ENCODE measurements around the gene DDX39A.
"Not testable (repeated sequence)": the region's sequence is repeated elsewhere in the genome, so short reads cannot be mapped to it uniquely, and the experiment has no call there.

The DDX39A gene

GRCh38 chr19:14419106-14419813, at the start of gene DDX39A:
DDX39A (minus strand) TSS chr19:14419341; CDS start chr19:14413220, 6,121 bp downstream.
- H3K36me3 Mint-ChIP-seq (ENCODE audit: low read depth), result peaks cover 36% of the 10 kb centered on the region
- ATAC-seq (peak; percentile 92), DNase-seq (peak; percentile 93)
- H3K9me3 Mint-ChIP-seq, result peaks cover 5% of the 10 kb centered on the region
- H3K27me3 Mint-ChIP-seq, result peaks cover 2% of the 10 kb centered on the region
- H3K4me3 Mint-ChIP-seq, result peak within 1 kb of the TSS; percentile 90
- peak within 1 kb of the TSS; percentile 95 for H3K27ac Mint-ChIP-seq
- H3K4me1 Mint-ChIP-seq, result peaks cover 39% of the 10 kb centered on the region

- Mint-ChIP-seq H3K36me3 (ENCODE audit: low read depth) (peaks cover 9% of the 10 kb centered on the region), H3K27ac (no peak overlapping the region), H3K27me3 (peaks cover 3% of the 10 kb centered on the region), H3K9me3 (no peaks in the 10 kb centered on the region), H3K4me3 (no peak overlapping the region), H3K4me1 (peaks cover 5% of the 10 kb centered on the region)
- DNase-seq (no peak), ATAC-seq (no peak)
Observed at GRCh38 chr19:14467816-14468215, 48.7 kb upstream of the DDX39A start.

- Mint-ChIP-seq H3K9me3 (no peaks in the 10 kb centered on the region), H3K4me1 (peaks cover 4% of the 10 kb centered on the region), H3K27ac (no peak overlapping the region), H3K4me3 (no peak overlapping the region), H3K27me3 (no peaks in the 10 kb centered on the region), H3K36me3 (ENCODE audit: low read depth) (peaks cover 13% of the 10 kb centered on the region)
- no peak for ATAC-seq
- no peak for DNase-seq
Observed at GRCh38 chr19:14467391-14467790, 48.2 kb upstream of the DDX39A start.

- H3K4me1 Mint-ChIP-seq, result peaks cover 5% of the 10 kb centered on the region
- H3K27ac Mint-ChIP-seq, result no peak overlapping the region
- DNase-seq (no peak), ATAC-seq (no peak)
- no peaks in the 10 kb centered on the region for H3K9me3 Mint-ChIP-seq
- H3K27me3 Mint-ChIP-seq, result no peaks in the 10 kb centered on the region
- H3K36me3 Mint-ChIP-seq (ENCODE audit: low read depth), result peaks cover 27% of the 10 kb centered on the region
- no peak overlapping the region for H3K4me3 Mint-ChIP-seq
Observed at GRCh38 chr19:14463747-14464146, 44.6 kb upstream of the DDX39A start.

- H3K27me3 Mint-ChIP-seq, DNase-seq, H3K27ac Mint-ChIP-seq, H3K9me3 Mint-ChIP-seq, ATAC-seq, H3K4me3 Mint-ChIP-seq, H3K4me1 Mint-ChIP-seq: not testable (repeated sequence)
- H3K36me3 Mint-ChIP-seq (ENCODE audit: low read depth), result peaks cover 25% of the 10 kb centered on the region
Observed at GRCh38 chr19:14462401-14462800, 43.3 kb upstream of the DDX39A start.

- no peak for DNase-seq
- Mint-ChIP-seq H3K9me3 (no peaks in the 10 kb centered on the region), H3K27me3 (no peaks in the 10 kb centered on the region), H3K27ac (no peak overlapping the region), H3K36me3 (ENCODE audit: low read depth) (peaks cover 25% of the 10 kb centered on the region), H3K4me3 (no peak overlapping the region), H3K4me1 (peaks cover 5% of the 10 kb centered on the region)
- ATAC-seq, result no peak
Observed at GRCh38 chr19:14460935-14461334, 41.8 kb upstream of the DDX39A start.

- DNase-seq (no peak), ATAC-seq (peak; percentile 87)
- peaks cover 5% of the 10 kb centered on the region for H3K4me1 Mint-ChIP-seq
- H3K9me3 Mint-ChIP-seq, result no peaks in the 10 kb centered on the region
- no peak overlapping the region for H3K4me3 Mint-ChIP-seq
- H3K27me3 Mint-ChIP-seq, result no peaks in the 10 kb centered on the region
- peak overlapping the region; percentile 6 for H3K27ac Mint-ChIP-seq
- peaks cover 31% of the 10 kb centered on the region for H3K36me3 Mint-ChIP-seq (ENCODE audit: low read depth)
Observed at GRCh38 chr19:14459703-14460102, 40.6 kb upstream of the DDX39A start.

- not testable (repeated sequence) for H3K27ac Mint-ChIP-seq, H3K9me3 Mint-ChIP-seq, DNase-seq, ATAC-seq, H3K27me3 Mint-ChIP-seq, H3K4me1 Mint-ChIP-seq, H3K4me3 Mint-ChIP-seq
- H3K36me3 Mint-ChIP-seq (ENCODE audit: low read depth), result peaks cover 33% of the 10 kb centered on the region
Observed at GRCh38 chr19:14452303-14452702, 33.2 kb upstream of the DDX39A start.

- H3K27ac Mint-ChIP-seq, result no peak overlapping the region
- ATAC-seq (no peak), DNase-seq (no peak)
- H3K4me3 Mint-ChIP-seq, result no peak overlapping the region
- H3K9me3 Mint-ChIP-seq, result no peaks in the 10 kb centered on the region
- H3K4me1 Mint-ChIP-seq, result peaks cover 1% of the 10 kb centered on the region
- H3K27me3 Mint-ChIP-seq, result no peaks in the 10 kb centered on the region
- H3K36me3 Mint-ChIP-seq (ENCODE audit: low read depth), result peaks cover 42% of the 10 kb centered on the region
Observed at GRCh38 chr19:14450876-14451275, 31.7 kb upstream of the DDX39A start.

- H3K27ac Mint-ChIP-seq, result no peak overlapping the region
- DNase-seq, result peak; percentile 80
- H3K36me3 Mint-ChIP-seq (ENCODE audit: low read depth), result peaks cover 40% of the 10 kb centered on the region
- H3K9me3 Mint-ChIP-seq, result no peaks in the 10 kb centered on the region
- peaks cover 1% of the 10 kb centered on the region for H3K4me1 Mint-ChIP-seq
- H3K27me3 Mint-ChIP-seq, result no peaks in the 10 kb centered on the region
- ATAC-seq, result peak; percentile 67
- H3K4me3 Mint-ChIP-seq, result no peak overlapping the region
Observed at GRCh38 chr19:14450168-14450874, 31.2 kb upstream of the DDX39A start.

- no peak for ATAC-seq
- H3K36me3 Mint-ChIP-seq (ENCODE audit: low read depth), result peaks cover 42% of the 10 kb centered on the region
- no peak overlapping the region for H3K4me3 Mint-ChIP-seq
- no peaks in the 10 kb centered on the region for H3K27me3 Mint-ChIP-seq
- H3K4me1 Mint-ChIP-seq, result peaks cover 1% of the 10 kb centered on the region
- H3K9me3 Mint-ChIP-seq, result no peaks in the 10 kb centered on the region
- no peak for DNase-seq
- H3K27ac Mint-ChIP-seq, result no peak overlapping the region
Observed at GRCh38 chr19:14449321-14449720, 30.2 kb upstream of the DDX39A start.

GRCh38 chr19:14446336-14447036, 27.3 kb upstream of the DDX39A start:
- Mint-ChIP-seq H3K27ac (no peak overlapping the region), H3K36me3 (ENCODE audit: low read depth) (peaks cover 49% of the 10 kb centered on the region), H3K9me3 (no peaks in the 10 kb centered on the region), H3K27me3 (no peaks in the 10 kb centered on the region), H3K4me3 (no peak overlapping the region), H3K4me1 (peaks cover 7% of the 10 kb centered on the region)
- DNase-seq (no peak), ATAC-seq (no peak)

- DNase-seq (no peak), ATAC-seq (no peak)
- no peak overlapping the region for H3K4me3 Mint-ChIP-seq
- H3K36me3 Mint-ChIP-seq (ENCODE audit: low read depth), result peaks cover 34% of the 10 kb centered on the region
- no peaks in the 10 kb centered on the region for H3K9me3 Mint-ChIP-seq
- H3K4me1 Mint-ChIP-seq, result peaks cover 26% of the 10 kb centered on the region
- no peaks in the 10 kb centered on the region for H3K27me3 Mint-ChIP-seq
- no peak overlapping the region for H3K27ac Mint-ChIP-seq
Observed at GRCh38 chr19:14443632-14444216, 24.6 kb upstream of the DDX39A start.

- H3K27me3 Mint-ChIP-seq, result no peaks in the 10 kb centered on the region
- ATAC-seq (no peak), DNase-seq (no peak)
- H3K9me3 Mint-ChIP-seq, result no peaks in the 10 kb centered on the region
- H3K4me1 Mint-ChIP-seq, result peaks cover 31% of the 10 kb centered on the region
- peaks cover 31% of the 10 kb centered on the region for H3K36me3 Mint-ChIP-seq (ENCODE audit: low read depth)
- H3K4me3 Mint-ChIP-seq, result no peak overlapping the region
- no peak overlapping the region for H3K27ac Mint-ChIP-seq
Observed at GRCh38 chr19:14442891-14443631, 23.9 kb upstream of the DDX39A start.

Measured in activated naive CD8-positive, alpha-beta T cell treated with anti-CD3 and anti-CD28 coated beads, Interleukin-2, amount 50 U/mL, for 24 hours (primary cell).